ENCODE results near the gene PRDM8. TPM values are rescaled to one million over a fixed set of nuclear protein-coding genes. Genes with fewer than 3 reads are reported as not detected.

The PRDM8 gene
- total RNA-seq, 1 donor from 2014 or later: 15.0 TPM

DNA sequence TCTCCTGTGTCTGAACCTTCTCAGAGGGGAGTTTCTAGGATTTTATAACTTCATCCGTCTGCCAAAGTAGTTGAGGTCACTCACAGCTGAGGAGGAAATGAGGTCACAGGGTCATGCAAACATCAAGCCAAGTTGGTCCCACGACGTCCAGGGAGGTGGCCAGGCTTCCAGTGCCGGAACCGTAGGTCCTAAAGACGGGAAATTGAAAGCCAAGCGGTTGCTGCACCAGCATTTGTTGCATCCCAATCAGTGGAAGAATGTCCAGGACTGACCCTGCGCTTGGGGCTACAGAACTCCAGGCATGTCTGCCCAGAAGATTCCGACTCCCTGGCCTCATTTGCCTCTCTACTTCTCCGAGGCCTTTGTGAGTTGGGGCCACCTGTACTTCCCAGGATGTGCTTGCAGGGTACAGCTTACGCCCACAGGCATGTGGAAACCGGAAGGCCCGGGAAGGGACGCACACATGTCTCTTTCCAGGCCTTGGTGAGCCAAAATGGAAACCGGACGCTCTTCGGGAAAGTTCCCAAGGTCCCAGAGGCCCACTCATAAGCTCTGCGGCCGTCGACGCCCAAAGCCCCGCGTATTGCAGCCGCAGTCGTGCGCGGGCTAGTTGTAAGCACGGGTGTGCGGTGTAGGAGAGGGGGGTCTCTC lies 9.3 kb downstream of the PRDM8 start:
- no peak overlapping the region for H3K4me3 ChIP-seq
- TF ChIP-seq POLR2A (IDR thresholded peaks at IDR 0.05) (no peak), POLR2AphosphoS5 (IDR thresholded peaks at IDR 0.05; ENCODE audit: insufficient read depth in 1 of 2, low read depth in 1 of 2) (no peak)
- TF ChIP-seq, protein P1, sequence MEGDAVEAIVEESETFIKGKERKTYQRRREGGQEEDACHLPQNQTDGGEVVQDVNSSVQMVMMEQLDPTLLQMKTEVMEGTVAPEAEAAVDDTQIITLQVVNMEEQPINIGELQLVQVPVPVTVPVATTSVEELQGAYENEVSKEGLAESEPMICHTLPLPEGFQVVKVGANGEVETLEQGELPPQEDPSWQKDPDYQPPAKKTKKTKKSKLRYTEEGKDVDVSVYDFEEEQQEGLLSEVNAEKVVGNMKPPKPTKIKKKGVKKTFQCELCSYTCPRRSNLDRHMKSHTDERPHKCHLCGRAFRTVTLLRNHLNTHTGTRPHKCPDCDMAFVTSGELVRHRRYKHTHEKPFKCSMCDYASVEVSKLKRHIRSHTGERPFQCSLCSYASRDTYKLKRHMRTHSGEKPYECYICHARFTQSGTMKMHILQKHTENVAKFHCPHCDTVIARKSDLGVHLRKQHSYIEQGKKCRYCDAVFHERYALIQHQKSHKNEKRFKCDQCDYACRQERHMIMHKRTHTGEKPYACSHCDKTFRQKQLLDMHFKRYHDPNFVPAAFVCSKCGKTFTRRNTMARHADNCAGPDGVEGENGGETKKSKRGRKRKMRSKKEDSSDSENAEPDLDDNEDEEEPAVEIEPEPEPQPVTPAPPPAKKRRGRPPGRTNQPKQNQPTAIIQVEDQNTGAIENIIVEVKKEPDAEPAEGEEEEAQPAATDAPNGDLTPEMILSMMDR (IDR thresholded peaks at IDR 0.05): no peak
- peaks cover 12% of the 10 kb centered on the region for H3K4me1 ChIP-seq
- intact Hi-C loops (cut with DNase I): loop anchor here (10.0 kb wide), 1 partner anchor 1252 kb away; no protein-coding TSS in a partner anchor
- H3K27ac ChIP-seq: no peak overlapping the region
- no peak for DNase-seq (ENCODE audit: extremely low spot score in 2 of 2)
- H3K27me3 ChIP-seq: no peaks in the 10 kb centered on the region
- no peaks in the 10 kb centered on the region for H3K9me3 ChIP-seq
- H3K36me3 ChIP-seq: no peaks in the 10 kb centered on the region

GRCh38 chr4:80207172-80207583 lies 9.9 kb downstream of the PRDM8 start:
- Histone ChIP-seq H3K4me1 (peaks cover 7% of the 10 kb centered on the region), H3K27me3 (no peaks in the 10 kb centered on the region), H3K9me3 (no peaks in the 10 kb centered on the region), H3K36me3 (no peaks in the 10 kb centered on the region), H3K27ac (no peak overlapping the region), H3K4me3 (no peak overlapping the region)
- intact Hi-C loops (cut with DNase I): loop anchor here (10.0 kb wide), 1 partner anchor 1252 kb away; no protein-coding TSS in a partner anchor
- DNase-seq (ENCODE audit: extremely low spot score in 2 of 2): no peak
- TF ChIP-seq POLR2AphosphoS5 (IDR thresholded peaks at IDR 0.05; ENCODE audit: insufficient read depth in 1 of 2, low read depth in 1 of 2) (no peak), POLR2A (IDR thresholded peaks at IDR 0.05) (no peak)
- TF ChIP-seq, protein P1 (IDR thresholded peaks at IDR 0.05): no peak

- Histone ChIP-seq H3K4me3 (no peak overlapping the region), H3K9me3 (no peaks in the 10 kb centered on the region), H3K4me1 (peaks cover 7% of the 10 kb centered on the region), H3K27me3 (no peaks in the 10 kb centered on the region), H3K27ac (no peak overlapping the region), H3K36me3 (no peaks in the 10 kb centered on the region)
- TF ChIP-seq POLR2A (IDR thresholded peaks at IDR 0.05) (no peak), POLR2AphosphoS5 (IDR thresholded peaks at IDR 0.05; ENCODE audit: insufficient read depth in 1 of 2, low read depth in 1 of 2) (no peak)
- TF ChIP-seq, protein P1 (IDR thresholded peaks at IDR 0.05): no peak
- DNase-seq (ENCODE audit: extremely low spot score in 2 of 2): no peak
- intact Hi-C loops (cut with DNase I): loop anchor here (10.0 kb wide), 1 partner anchor 1253 kb away; no protein-coding TSS in a partner anchor
Measured at GRCh38 chr4:80207664-80208063, 10.4 kb downstream of the PRDM8 start.

- intact Hi-C loops (cut with DNase I): loop anchor here (10.0 kb wide), 1 partner anchor 1254 kb away; no protein-coding TSS in a partner anchor
- TF ChIP-seq POLR2AphosphoS5 (IDR thresholded peaks at IDR 0.05; ENCODE audit: insufficient read depth in 1 of 2, low read depth in 1 of 2) (no peak), POLR2A (IDR thresholded peaks at IDR 0.05) (no peak)
- TF ChIP-seq, protein P1 (IDR thresholded peaks at IDR 0.05): no peak
- Histone ChIP-seq H3K4me3 (no peak overlapping the region), H3K27me3 (no peaks in the 10 kb centered on the region), H3K27ac (no peak overlapping the region), H3K4me1 (peaks cover 7% of the 10 kb centered on the region), H3K9me3 (no peaks in the 10 kb centered on the region), H3K36me3 (no peaks in the 10 kb centered on the region)
- no peak for DNase-seq (ENCODE audit: extremely low spot score in 2 of 2)
Measured at GRCh38 chr4:80208610-80209339, 11.5 kb downstream of the PRDM8 start.
